NCI-H2196 treated with DMSO at 0.1 percent for 48 hours (cell line): Measurements from ENCODE around the gene RABEPK.
A peak's percentile ranks its signal among the peaks of the same experiment; 100 is the strongest.
"Not testable (repeated sequence)": the region's sequence is repeated elsewhere in the genome, so short reads cannot be mapped to it uniquely, and the experiment has no call there.

Experiments used
- DNase-seq: peaks from one replicate; lab custom pipeline; 2025; ENCODE audit not compliant: unreplicated experiment; lab: John Stamatoyannopoulos, UW

Gene RABEPK

DNA sequence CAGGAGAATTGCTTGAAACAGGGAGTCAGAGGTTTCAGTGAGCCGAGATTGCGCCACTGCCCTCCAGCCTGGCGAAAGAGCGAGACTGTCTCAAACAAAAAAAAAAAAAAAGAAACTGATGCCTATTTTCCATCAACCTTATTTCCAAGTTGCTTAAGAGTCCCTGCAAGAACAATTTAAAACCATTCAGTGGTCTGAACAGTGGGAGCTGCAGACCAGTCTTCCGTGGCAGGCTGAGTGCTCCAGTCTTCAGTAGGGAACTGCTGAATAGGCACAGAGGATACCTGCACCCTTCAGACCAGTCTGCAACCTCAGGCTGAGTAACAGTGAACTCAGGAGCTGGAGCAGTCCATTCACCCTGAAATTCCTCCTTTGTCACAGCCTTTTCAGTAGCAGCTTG is 5.9 kb upstream of the RABEPK start:
- not testable (repeated sequence) for DNase-seq

DNA sequence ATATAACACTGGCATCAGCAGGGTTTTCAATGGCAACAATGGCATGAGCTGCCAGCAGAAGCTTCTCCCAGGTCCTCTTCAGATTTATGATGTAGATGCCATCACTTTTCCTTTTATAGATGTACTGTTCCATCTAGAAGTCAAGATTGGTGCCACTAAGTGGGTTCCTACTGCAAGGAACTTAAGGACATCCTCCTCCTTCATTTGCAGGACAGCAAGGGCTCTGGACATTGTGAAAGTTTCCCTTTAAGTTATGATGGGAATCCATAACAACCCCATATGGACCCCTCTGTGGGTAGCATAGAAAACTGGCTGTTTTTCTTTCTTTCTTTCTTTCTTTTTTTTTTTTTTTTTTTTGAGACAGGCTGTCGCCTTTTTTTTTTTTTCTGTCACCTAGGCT is 4.8 kb upstream of the RABEPK start:
- DNase-seq, result not testable (repeated sequence)

DNA sequence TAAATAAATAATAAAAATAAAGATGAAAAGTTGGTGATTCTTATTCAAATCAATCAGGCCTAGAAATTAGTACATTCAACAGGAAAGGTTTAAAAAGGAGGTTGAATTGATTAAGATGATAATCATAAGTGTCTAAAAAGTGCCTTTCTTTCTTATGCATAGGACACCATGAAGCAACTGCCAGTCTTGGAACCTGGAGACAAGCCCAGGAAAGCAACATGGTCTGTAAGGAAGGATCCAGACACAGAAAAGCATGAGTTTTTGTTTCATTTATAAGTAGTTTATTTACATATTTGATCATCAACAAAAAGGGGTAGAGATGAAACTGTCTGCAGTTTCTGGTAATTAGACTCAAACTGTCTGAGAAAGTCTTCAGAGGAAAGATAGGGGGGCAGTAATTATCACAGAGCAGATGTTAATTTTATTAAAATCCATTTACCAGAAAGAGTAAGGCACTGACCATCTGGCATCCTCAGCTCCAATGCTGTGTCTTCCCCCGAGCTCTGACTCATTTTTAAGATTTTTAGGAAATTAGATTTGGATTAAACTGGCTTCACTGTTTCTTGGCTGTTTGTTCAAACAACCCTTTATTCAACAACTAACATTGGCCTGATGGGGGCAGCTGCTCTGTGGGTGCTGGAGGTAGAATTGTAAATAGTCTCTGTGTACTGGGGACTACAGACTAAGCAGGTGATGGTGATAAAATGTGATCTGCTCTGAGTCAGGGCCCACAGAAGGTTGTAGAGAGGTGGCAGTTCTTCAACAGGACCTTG is 2.7 kb downstream of the RABEPK start:
- DNase-seq, result no peak

DNA sequence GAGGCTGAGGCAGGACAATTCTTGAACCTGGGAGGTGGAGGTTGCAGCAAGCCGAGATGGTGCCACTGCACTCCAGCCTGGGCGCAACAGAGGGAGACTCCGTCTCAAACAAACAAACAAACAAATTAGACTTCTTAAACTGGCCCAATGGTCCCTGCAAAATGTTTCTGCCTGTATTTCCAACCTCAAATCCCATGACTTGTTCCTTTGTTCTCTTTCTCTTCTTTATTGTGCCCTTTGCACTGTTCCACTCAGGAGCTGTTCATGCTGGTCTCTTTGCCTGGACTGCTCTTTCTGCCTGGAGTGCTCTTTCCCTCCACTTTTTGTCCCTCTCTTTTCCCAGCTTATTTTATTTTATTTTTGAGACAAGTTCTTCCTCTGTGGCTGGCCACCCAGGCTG is 4.1 kb downstream of the RABEPK start:
- no peak for DNase-seq

DNA sequence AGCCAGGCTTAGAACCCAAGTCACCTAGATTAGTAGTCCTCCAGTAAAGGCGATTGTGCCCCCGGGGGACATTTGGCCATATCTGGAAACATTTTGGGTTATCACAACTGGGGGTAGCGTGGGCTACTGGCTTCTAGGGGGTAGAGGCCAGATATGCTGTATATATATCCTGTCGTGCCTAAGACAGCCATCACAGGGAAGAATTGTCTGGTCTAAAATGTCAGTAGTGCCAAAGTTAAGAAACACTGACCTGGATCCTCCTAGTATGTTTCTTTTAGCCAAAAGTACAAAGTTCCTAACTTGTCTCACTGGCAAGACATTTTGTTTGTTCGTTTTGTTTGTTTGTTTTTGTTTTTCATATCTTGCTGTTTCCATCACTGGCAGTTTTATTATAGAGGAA is 13.8 kb downstream of the RABEPK start:
- DNase-seq, result no peak

DNA sequence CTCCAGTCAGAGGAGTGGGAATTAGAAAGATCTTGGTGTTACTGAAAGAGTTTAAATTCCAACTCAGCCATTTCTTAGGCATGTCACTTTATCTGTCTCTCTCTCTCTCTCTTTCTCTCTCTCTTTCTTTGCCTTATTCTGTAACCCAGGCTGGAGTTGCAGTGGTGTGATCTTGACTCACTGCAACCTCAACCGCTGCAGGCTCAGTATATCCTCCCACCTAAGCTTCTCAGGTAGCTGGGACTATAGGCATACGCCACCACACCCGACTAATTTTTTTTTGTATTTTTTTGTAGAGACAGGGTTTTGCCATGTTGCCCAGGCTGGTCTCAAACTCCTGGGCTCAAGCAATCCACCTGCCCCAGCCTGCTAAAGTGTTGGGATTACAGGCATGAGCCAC is 18.3 kb downstream of the RABEPK start:
- DNase-seq, result no peak

DNA sequence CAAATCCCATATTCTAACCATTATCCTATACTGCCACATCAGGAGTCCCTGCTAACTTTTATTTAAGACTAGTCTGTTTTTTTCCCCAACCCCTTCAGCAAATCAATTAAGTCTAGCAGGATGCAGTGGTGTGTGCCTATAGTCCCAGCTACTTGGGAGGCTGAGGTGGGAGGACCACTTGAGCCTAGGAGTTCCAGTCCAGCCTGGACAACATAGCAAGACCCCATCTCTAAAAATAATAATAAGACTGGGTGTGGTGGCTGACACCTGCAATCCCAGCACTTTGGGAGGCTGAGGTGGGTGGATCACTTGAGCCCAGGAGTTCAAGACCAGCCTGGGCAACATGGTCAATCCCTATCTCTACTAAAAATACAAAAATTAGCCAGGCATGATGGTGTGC is 24.5 kb downstream of the RABEPK start:
- DNase-seq, result not testable (repeated sequence)

DNA sequence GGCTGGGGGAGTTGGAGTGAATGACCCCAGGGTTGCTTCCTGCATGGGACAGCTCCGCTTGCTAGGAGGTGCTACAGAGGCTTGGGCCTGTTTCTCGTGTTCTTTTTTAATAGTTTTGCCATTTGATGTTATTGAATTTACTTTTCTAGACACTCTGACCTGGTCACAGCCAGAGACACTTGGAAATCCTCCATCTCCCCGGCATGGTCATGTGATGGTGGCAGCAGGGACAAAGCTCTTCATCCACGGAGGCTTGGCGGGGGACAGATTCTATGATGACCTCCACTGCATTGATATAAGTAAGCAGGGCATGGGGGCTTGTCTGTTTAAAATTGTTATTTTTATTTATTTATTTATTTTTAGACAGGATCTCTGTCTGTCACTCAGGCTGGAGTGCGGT is 27.4 kb downstream of the RABEPK start:
- no peak for DNase-seq

DNA sequence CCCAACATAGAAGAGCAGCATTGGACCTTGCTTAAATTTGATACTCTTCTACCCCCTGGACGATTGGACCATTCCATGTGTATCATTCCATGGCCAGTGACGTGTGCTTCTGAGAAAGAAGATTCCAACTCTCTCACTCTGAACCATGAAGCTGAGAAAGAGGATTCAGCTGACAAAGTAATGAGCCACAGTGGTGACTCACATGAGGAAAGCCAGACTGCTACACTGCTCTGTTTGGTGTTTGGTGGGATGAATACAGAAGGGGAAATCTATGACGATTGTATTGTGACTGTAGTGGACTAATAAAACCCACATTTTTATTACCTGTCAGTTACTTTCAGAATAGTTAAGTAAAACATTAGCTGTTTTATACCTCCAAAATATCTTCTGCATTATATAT is 33.3 kb downstream of the RABEPK start:
- no peak for DNase-seq

DNA sequence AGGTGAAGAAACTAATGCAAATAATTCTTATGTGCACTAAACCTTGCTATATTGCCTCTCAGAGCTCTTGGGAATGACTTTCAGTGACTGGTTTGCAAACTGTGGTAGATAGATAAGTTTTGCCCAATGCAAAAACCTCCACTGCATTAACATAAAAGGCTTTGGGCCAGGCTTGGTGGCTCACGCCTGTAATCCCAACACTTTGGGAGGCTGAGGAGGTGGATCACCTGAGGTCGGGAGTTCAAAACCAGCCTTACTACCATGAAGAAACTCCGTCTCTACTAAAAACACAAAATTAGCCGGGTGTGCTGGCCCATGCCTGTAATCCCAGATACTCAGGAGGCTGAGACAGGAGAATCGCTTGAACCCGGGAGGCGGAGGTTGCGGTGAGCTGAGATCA is 33.8 kb downstream of the RABEPK start:
- DNase-seq, result not testable (repeated sequence)

DNA sequence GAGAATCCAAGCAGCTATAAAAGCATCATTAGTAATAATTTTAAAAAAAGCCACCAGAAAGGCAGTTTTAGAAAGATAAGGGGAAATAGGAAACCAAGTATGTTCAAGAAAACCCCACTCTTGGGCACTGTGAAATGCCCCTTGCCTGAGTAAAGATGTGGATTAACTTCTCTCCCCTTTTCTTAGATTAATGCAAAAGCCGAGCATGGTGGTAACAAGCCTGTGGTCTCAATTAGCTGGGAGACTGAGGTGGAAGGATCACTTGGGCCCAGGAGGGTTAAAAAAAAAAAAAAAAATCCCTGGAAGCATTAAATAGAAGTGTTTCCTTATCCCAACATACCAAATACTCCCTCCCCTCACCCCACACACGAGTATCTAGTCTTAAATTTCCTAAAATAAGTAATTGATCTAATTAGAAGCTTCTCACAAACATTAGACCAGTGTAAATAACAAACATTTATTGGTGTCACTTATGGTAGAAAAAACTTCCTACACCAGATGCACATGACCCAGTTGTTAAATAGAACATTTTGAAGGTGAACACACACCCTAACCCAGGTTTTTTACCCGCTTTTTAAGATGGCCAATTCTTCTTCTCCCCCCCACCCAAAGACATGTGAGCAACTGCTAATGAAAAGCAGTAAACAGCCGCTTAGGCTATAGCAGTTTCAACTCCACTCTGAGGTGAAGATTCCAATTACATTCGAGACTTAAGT is 35.6 kb downstream of the RABEPK start:
- no peak for DNase-seq

DNA sequence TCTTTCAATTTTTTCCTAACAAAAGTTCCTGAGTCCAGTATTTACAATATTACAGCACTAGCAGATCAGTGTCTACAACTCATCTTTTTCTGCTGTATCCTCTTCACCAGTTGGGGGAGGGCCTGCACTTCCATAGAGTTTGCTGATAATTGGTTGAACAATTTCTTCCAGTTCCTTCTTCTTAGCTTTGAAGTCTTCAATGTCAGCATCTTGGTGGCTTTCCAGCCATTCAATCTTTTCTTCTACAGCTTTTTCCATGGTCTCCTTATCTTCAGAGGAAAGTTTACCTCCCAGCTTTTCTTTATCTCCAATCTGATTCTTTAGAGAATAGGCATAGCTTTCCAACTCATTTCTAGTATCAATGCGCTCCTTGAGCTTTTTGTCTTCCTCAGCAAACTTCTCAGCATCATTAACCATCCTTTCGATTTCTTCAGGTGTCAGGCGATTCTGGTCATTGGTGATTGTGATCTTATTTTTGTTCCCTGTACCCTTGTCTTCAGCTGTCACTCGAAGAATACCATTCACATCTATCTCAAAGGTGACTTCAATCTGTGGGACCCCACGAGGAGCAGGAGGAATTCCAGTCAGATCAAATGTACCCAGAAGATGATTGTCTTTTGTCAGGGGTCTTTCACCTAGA is 36.3 kb downstream of the RABEPK start:
- DNase-seq, result not testable (repeated sequence)

DNA sequence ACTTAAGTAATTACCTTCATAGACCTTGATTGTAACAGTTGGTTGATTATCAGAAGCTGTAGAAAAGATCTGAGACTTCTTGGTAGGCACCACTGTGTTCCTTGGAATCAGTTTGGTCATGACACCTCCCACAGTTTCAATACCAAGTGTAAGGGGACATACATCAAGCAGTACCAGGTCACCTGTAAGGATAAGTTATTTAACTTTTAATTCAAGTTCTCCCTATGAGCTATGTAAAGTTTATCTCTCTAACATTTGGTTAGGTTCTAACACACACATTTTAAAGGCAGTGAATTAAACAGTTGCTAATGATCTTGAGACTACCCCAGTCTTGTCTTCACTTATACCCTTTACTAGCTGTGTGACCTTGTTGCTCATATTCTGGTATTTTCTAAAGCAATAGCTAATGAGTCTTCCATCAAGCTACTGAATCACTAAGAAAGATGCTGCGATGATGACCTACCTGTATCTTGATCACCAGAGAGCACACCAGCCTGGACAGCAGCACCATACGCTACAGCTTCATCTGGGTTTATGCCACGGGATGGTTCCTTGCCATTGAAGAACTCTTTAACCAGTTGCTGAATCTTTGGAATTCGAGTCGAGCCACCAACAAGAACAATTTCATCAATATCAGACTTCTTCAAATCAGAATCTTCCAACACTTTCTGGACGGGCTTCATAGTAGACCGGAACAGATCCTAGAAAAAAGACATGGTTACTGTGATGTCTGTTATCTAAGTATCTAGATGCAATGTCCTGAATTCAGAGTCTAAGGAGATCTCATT is 38.0 kb downstream of the RABEPK start:
- no peak for DNase-seq

DNA sequence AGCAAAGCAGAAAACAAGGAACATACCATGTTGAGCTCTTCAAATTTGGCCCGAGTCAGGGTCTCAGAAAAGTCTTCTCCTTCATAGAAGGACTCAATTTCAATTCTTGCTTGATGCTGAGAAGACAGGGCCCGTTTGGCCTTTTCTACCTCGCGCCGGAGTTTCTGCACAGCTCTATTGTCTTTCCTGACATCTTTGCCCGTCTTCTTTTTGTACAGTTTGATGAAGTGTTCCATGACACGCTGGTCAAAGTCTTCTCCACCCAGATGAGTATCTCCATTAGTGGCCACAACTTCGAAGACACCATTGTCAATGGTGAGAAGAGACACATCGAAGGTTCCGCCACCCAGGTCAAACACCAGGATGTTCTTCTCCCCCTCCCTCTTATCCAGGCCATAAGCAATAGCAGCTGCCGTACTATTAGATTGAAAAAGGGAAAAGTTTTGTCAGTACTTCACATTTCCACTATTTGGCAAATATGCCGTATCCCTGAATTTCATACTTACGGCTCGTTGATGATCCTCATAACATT is 38.6 kb downstream of the RABEPK start:
- no peak for DNase-seq

DNA sequence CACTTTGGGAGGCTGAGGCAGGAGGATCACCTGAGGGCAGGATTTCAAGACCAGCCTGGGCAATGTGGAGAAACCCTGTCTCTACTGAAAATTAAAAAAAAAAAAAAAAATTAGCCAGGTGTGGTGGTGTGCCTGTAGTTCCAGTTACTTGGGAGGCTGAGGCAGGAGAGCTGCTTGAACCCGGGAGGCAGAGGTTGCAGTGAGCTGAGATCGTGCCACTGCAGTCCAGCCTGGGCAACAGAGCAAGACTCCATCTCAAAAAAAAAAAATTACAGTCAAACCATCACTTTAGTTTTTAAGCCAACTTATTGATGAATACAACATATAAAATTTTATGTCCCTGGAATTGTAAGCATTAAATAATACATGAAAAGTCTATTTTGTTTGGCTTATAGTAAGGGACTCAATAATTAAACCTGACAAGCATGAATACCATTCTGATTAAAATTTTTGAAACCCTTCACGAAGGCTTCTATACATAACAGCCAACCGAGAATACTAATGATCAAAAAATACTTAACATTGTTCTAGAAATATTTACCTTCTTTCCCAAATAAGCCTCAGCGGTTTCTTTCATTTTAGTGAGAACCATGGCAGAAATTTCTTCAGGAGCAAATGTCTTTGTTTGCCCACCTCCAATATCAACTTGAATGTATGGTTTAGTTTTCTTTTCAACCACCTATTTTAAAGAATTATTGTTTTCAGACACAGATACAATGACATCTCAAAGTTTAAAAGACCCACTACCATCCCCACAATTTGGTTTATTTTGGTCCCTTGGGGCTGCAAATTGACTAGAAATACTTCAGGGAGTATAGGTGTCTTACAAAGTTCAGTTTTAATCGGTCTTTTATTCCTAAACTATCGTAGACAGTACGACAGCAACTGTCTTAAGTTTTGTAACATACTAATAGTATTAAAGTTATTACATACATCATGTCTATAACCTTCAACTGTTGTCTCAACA is 39.6 kb downstream of the RABEPK start:
- DNase-seq, result no peak

DNA sequence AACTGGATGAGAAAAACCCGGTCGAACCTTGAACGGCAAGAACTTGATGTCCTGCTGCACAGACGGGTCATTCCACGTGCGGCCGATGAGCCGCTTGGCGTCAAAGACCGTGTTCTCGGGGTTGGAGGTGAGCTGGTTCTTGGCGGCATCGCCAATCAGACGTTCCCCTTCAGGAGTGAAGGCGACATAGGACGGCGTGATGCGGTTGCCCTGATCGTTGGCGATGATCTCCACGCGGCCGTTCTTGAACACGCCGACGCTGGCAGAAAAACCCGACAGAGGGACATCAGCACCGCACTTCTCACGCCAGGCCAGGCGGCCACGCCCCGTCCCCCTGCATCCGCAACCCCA is 40.3 kb downstream of the RABEPK start:
- no peak for DNase-seq

DNA sequence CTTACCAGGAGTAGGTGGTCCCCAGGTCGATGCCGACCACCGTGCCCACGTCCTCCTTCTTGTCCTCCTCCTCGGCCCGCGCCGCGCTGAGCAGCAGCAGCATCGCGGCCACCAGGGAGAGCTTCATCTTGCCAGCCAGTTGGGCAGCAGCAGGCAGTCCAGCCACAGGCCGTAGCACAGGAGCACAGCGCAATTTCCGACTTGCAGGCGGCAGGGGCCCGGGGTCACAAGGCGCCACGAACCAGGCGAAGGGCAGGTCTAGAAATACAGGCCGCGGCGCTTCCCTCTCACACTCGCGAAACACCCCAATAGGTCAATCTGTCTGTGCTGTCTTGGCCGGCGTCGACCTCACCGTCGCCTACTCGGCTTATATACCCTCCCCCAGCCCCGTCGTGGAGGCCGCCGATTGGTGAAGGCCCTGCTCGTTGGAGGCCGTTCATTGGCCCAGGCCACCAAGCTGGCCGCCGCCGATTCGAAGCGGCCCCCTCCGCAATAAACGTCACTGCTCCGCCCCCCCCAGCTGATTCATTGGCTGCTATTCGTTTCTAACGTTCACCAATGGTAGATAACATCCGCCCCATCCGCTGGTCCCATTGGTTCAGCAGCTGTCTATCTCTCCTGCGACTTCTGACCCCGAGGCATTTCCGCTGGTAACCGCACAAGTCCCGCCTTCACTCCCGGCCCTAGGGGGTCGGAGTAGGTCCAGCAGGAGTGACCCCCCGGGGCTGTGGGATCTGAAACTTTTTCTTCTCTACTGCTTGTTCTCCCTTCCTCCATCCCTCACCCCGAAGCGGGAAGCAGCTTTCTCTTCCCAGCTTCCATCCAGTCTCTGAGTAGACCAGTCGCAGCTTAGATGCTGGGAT is 40.9 kb downstream of the RABEPK start, which contains the start of gene HSPA5:
HSPA5 (minus strand) TSS at position 344 of the 863 bp plus-strand sequence; CDS start at position 127, 217 bp downstream.
- peak; percentile 98 for DNase-seq

DNA sequence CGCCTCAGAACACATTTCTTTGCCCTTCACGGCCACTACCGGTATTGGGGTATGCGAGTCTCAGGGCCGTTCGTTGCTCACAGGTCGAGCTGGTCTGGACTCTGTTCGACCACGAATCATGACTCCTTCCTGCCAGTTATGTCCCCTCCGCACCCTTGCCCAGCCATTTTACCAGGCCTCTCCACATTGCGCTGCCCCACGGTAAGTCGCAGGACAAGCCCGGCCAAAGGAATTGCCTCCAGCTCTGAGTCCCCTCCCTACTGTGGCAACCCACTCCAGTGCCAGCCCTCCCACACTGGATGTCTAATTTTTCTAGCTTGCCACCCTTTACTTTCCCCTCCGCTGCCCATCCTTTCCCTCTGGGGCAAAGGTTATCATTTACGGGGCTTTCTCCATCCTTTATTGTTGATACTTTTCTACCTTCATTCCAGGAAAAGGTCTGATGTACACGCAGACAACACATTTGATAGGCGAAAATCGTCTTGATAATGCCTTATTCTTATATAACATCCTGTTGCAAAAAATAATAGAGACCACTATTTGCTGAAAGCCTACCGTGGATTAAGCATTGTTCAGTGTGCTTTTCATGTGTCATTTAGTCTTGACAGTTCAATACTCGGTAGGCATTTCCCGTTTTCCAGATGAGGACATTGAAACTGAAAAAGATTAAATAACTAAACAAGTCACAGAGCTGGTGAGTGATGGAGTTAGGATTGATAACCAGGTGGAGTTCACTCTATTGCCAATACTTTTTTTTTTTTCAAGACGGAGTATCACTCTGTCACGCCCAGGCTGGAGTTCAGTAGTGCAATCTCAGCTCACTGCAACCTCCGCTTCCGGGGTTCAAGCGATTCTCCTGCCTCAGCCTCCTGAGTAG is 41.8 kb downstream of the RABEPK start:
- DNase-seq, result no peak
